ENCODE results near the gene TIGD6.

The TIGD6 gene

GRCh38 chr5:150001660-150002486 lies 1.4 kb upstream of the TIGD6 start:
- H3K27me3 Mint-ChIP-seq = no peaks in the 10 kb centered on the region
- H3K36me3 Mint-ChIP-seq = peaks cover 4% of the 10 kb centered on the region
- peaks cover 52% of the 10 kb centered on the region for H3K4me1 Mint-ChIP-seq (ENCODE audit: low read depth)
- H3K27ac Mint-ChIP-seq = peak overlapping the region; percentile 96
- peak overlapping the region; percentile 96 for H3K4me3 Mint-ChIP-seq
- H3K9me3 Mint-ChIP-seq (ENCODE audit: low read depth) = no peaks in the 10 kb centered on the region

GRCh38 chr5:150000990-150001659 lies 671 bp upstream of the TIGD6 start:
- peaks cover 4% of the 10 kb centered on the region for H3K36me3 Mint-ChIP-seq

GRCh38 chr5:149999866-150000255 lies 593 bp downstream of the TIGD6 start:
- Mint-ChIP-seq H3K27ac (peak overlapping the region; percentile 89), H3K4me1 (ENCODE audit: low read depth) (peaks cover 44% of the 10 kb centered on the region), H3K36me3 (peaks cover 4% of the 10 kb centered on the region)

More at GRCh38 chr5:150000990-150001659, 671 bp upstream of the TIGD6 start:
- H3K9me3 Mint-ChIP-seq (ENCODE audit: low read depth) = no peaks in the 10 kb centered on the region
- peaks cover 47% of the 10 kb centered on the region for H3K4me1 Mint-ChIP-seq (ENCODE audit: low read depth)
- H3K27ac Mint-ChIP-seq = peak overlapping the region; percentile 96
- H3K4me3 Mint-ChIP-seq = peak overlapping the region; percentile 96
- no peaks in the 10 kb centered on the region for H3K27me3 Mint-ChIP-seq

GRCh38 chr5:149999359-149999758 lies 1.1 kb downstream of the TIGD6 start:
- Mint-ChIP-seq H3K4me3 (peak overlapping the region; percentile 92), H3K36me3 (peaks cover 2% of the 10 kb centered on the region), H3K27ac (peak overlapping the region; percentile 89), H3K9me3 (ENCODE audit: low read depth) (no peaks in the 10 kb centered on the region), H3K27me3 (no peaks in the 10 kb centered on the region), H3K4me1 (ENCODE audit: low read depth) (peaks cover 42% of the 10 kb centered on the region)

More at GRCh38 chr5:149999866-150000255, 593 bp downstream of the TIGD6 start:
- H3K27me3 Mint-ChIP-seq = no peaks in the 10 kb centered on the region
- H3K9me3 Mint-ChIP-seq (ENCODE audit: low read depth) = no peaks in the 10 kb centered on the region
- peak overlapping the region; percentile 92 for H3K4me3 Mint-ChIP-seq

- H3K27ac Mint-ChIP-seq = peak overlapping the region; percentile 35
- H3K27me3 Mint-ChIP-seq = no peaks in the 10 kb centered on the region
- H3K9me3 Mint-ChIP-seq (ENCODE audit: low read depth) = no peaks in the 10 kb centered on the region
- H3K4me1 Mint-ChIP-seq (ENCODE audit: low read depth) = peaks cover 34% of the 10 kb centered on the region
- H3K36me3 Mint-ChIP-seq = peaks cover 2% of the 10 kb centered on the region
- H3K4me3 Mint-ChIP-seq = no peak overlapping the region
These were observed 2.2 kb downstream of the TIGD6 start for GRCh38 chr5:149998281-149998680.

- H3K4me3 Mint-ChIP-seq = no peak overlapping the region
- no peaks in the 10 kb centered on the region for H3K9me3 Mint-ChIP-seq (ENCODE audit: low read depth)
- H3K4me1 Mint-ChIP-seq (ENCODE audit: low read depth) = peaks cover 17% of the 10 kb centered on the region
- H3K36me3 Mint-ChIP-seq = peaks cover 2% of the 10 kb centered on the region
- no peaks in the 10 kb centered on the region for H3K27me3 Mint-ChIP-seq
- H3K27ac Mint-ChIP-seq = no peak overlapping the region
These were observed 4.1 kb downstream of the TIGD6 start for GRCh38 chr5:149996205-149996890.

GRCh38 chr5:149995385-149996204 lies 4.9 kb downstream of the TIGD6 start:
- Mint-ChIP-seq H3K4me3 (no peak overlapping the region), H3K27ac (no peak overlapping the region), H3K36me3 (peaks cover 2% of the 10 kb centered on the region), H3K4me1 (ENCODE audit: low read depth) (peaks cover 17% of the 10 kb centered on the region), H3K27me3 (no peaks in the 10 kb centered on the region), H3K9me3 (ENCODE audit: low read depth) (no peaks in the 10 kb centered on the region)

GRCh38 chr5:149993471-149993870 lies 7.0 kb downstream of the TIGD6 start:
- H3K4me3 Mint-ChIP-seq = no peak overlapping the region
- H3K4me1 Mint-ChIP-seq (ENCODE audit: low read depth) = peaks cover 2% of the 10 kb centered on the region
- H3K9me3 Mint-ChIP-seq (ENCODE audit: low read depth) = no peaks in the 10 kb centered on the region
- no peaks in the 10 kb centered on the region for H3K27me3 Mint-ChIP-seq
- H3K36me3 Mint-ChIP-seq = peaks cover 2% of the 10 kb centered on the region
- H3K27ac Mint-ChIP-seq = no peak overlapping the region

GRCh38 chr5:149990518-149991376 lies 9.7 kb downstream of the TIGD6 start:
- Mint-ChIP-seq H3K4me1 (ENCODE audit: low read depth) (no peaks in the 10 kb centered on the region), H3K9me3 (ENCODE audit: low read depth) (no peaks in the 10 kb centered on the region), H3K27me3 (no peaks in the 10 kb centered on the region), H3K27ac (no peak overlapping the region), H3K36me3 (peaks cover 1% of the 10 kb centered on the region), H3K4me3 (no peak overlapping the region)

GRCh38 chr5:149988126-149988525 lies 12.3 kb downstream of the TIGD6 start:
- Mint-ChIP-seq H3K4me3 (no peak overlapping the region), H3K9me3 (ENCODE audit: low read depth) (no peaks in the 10 kb centered on the region), H3K4me1 (ENCODE audit: low read depth) (no peaks in the 10 kb centered on the region), H3K27ac (no peak overlapping the region), H3K27me3 (no peaks in the 10 kb centered on the region), H3K36me3 (no peaks in the 10 kb centered on the region)

GRCh38 chr5:149982505-149982904 lies 17.9 kb downstream of the TIGD6 start:
- no peaks in the 10 kb centered on the region for H3K27me3 Mint-ChIP-seq
- H3K4me1 Mint-ChIP-seq (ENCODE audit: low read depth) = no peaks in the 10 kb centered on the region
- H3K9me3 Mint-ChIP-seq (ENCODE audit: low read depth) = no peaks in the 10 kb centered on the region
- peaks cover 15% of the 10 kb centered on the region for H3K36me3 Mint-ChIP-seq
- no peak overlapping the region for H3K4me3 Mint-ChIP-seq
- peak overlapping the region; percentile 17 for H3K27ac Mint-ChIP-seq

GRCh38 chr5:149981206-149981605 lies 19.2 kb downstream of the TIGD6 start:
- no peak overlapping the region for H3K4me3 Mint-ChIP-seq
- no peak overlapping the region for H3K27ac Mint-ChIP-seq
- H3K4me1 Mint-ChIP-seq (ENCODE audit: low read depth) = no peaks in the 10 kb centered on the region
- peaks cover 16% of the 10 kb centered on the region for H3K36me3 Mint-ChIP-seq
- H3K9me3 Mint-ChIP-seq (ENCODE audit: low read depth) = no peaks in the 10 kb centered on the region
- no peaks in the 10 kb centered on the region for H3K27me3 Mint-ChIP-seq

- H3K9me3 Mint-ChIP-seq (ENCODE audit: low read depth) = no peaks in the 10 kb centered on the region
- H3K4me1 Mint-ChIP-seq (ENCODE audit: low read depth) = no peaks in the 10 kb centered on the region
- H3K27me3 Mint-ChIP-seq = no peaks in the 10 kb centered on the region
- no peak overlapping the region for H3K27ac Mint-ChIP-seq
- H3K4me3 Mint-ChIP-seq = no peak overlapping the region
- H3K36me3 Mint-ChIP-seq = peaks cover 20% of the 10 kb centered on the region
These were observed 20.6 kb downstream of the TIGD6 start for GRCh38 chr5:149979896-149980295.

- H3K9me3 Mint-ChIP-seq (ENCODE audit: low read depth) = no peaks in the 10 kb centered on the region
These were observed 25.0 kb downstream of the TIGD6 start for GRCh38 chr5:149975409-149975808.

More at GRCh38 chr5:149975409-149975808, 25.0 kb downstream of the TIGD6 start:
- H3K27ac Mint-ChIP-seq = no peak overlapping the region
- no peak overlapping the region for H3K4me3 Mint-ChIP-seq
- H3K4me1 Mint-ChIP-seq (ENCODE audit: low read depth) = peaks cover 4% of the 10 kb centered on the region
- H3K36me3 Mint-ChIP-seq = peaks cover 20% of the 10 kb centered on the region
- no peaks in the 10 kb centered on the region for H3K27me3 Mint-ChIP-seq
